ENCODE results near the gene DNAJC13.

GRCh38 chr3:132435224-132435910, 18.1 kb downstream of the DNAJC13 start:
- no peak for TF ChIP-seq ZBTB7A (IDR thresholded peaks at IDR 0.05; ENCODE audit: low read depth)
- TF ChIP-seq REST (IDR thresholded peaks at IDR 0.05; ENCODE audit: low read depth) = no peak
- TF ChIP-seq FOXM1 (IDR thresholded peaks at IDR 0.05; ENCODE audit: borderline replicate concordance, low read depth) = no peak
